A673 (cell line): Measurements from ENCODE around the gene KRT35. TPM values are rescaled to one million over a fixed set of nuclear protein-coding genes. Genes with fewer than 3 reads are reported as not detected.

Experiments used
- BruUV-seq: library from RNA; stranded (reverse); fragments of 400-500 nt; replicated peaks from 2 replicates; lab custom pipeline; 2021; lab: Mats Ljungman, UMichigan
- CTCF ChIA-PET: fragments of 300-600 bp; sonication (Branson Sonifier 250); formaldehyde crosslinking; loops from one replicate; lab custom pipeline; 2022; ENCODE audit warnings: antibody characterized with exemption; lab: Charles Lee
- POLR2A ChIA-PET: fragments of 300-600 bp; sonication (Branson Sonifier 250); formaldehyde crosslinking; loops from one replicate; lab custom pipeline; 2022; ENCODE audit warnings: antibody characterized with exemption; ENCODE audit not compliant: low non-redundant PET; lab: Charles Lee
- DNase-seq: peaks from one replicate; pipeline ENCODE4 v3.0.0-alpha.2; 2015; ENCODE audit warnings: low spot score
- H3K27ac ChIP-seq: fragments of 200-600 bp; sonication (generic); 2 replicates; pipeline ENCODE4 v1.5.1; 2016; ENCODE audit warnings: mixed run types, low read depth, mild to moderate bottlenecking, mixed read lengths, antibody characterized with exemption, low read length; ENCODE audit not compliant: poor library complexity, severe bottlenecking
- H3K27me3 ChIP-seq: fragments of 200-600 bp; sonication (generic); replicated peaks from 2 replicates; pipeline ENCODE4 v1.6.1; 2017; ENCODE audit warnings: mixed run types, low read depth, mild to moderate bottlenecking, mixed read lengths, antibody characterized with exemption, low read length; ENCODE audit not compliant: insufficient read depth, poor library complexity
- H3K36me3 ChIP-seq: fragments of 200-600 bp; sonication (generic); 2 replicates; pipeline ENCODE4 v1.6.1; 2016; ENCODE audit warnings: mixed run types, mild to moderate bottlenecking, mixed read lengths, antibody characterized with exemption, low read length; ENCODE audit not compliant: insufficient read depth, poor library complexity, severe bottlenecking
- H3K4me1 ChIP-seq: fragments of 200-600 bp; sonication (generic); 2 replicates; pipeline ENCODE4 v1.6.1; 2017; ENCODE audit warnings: mixed run types, mild to moderate bottlenecking, mixed read lengths, antibody characterized with exemption, low read length; ENCODE audit not compliant: insufficient read depth, poor library complexity, severe bottlenecking
- H3K4me3 ChIP-seq: fragments of 200-600 bp; sonication (generic); 2 replicates; pipeline ENCODE4 v1.5.1; 2016; ENCODE audit warnings: low read depth, mixed run types, mild to moderate bottlenecking, mixed read lengths, low read length; ENCODE audit not compliant: poor library complexity, severe bottlenecking
- H3K9me3 ChIP-seq: fragments of 200-600 bp; sonication (generic); 2 replicates; pipeline ENCODE4 v1.6.1; 2016; ENCODE audit warnings: mixed run types, low read depth, mild to moderate bottlenecking, mixed read lengths, antibody characterized with exemption, low read length; ENCODE audit not compliant: poor library complexity, severe bottlenecking
- EZH2 ChIP-seq: fragments of 200-600 bp; sonication (generic); IDR thresholded peaks from 2 replicates; pipeline ENCODE4 v1.6.1; 2017; ENCODE audit warnings: borderline replicate concordance, low read depth, mild to moderate bottlenecking, mixed read lengths, antibody characterized with exemption, low read length; ENCODE audit not compliant: poor library complexity, severe bottlenecking
- intact Hi-C: fragments of 100-400 bp; cut with micrococcal nuclease; formaldehyde crosslinking; loops from one replicate; pipeline ENCODE4 v1.10.0; 2022; ENCODE audit not compliant: unreplicated experiment
- total RNA-seq: library from RNA; stranded (reverse); gene quantifications from 2 replicates; pipeline ENCODE4 v1.2.3, GENCODE V29; 2021
- TF ChIP-seq, protein P1 (sequence below): fragments of 300-800, 200-600 bp; sonication (generic); conservative IDR thresholded peaks from 2 replicates; pipeline ENCODE4 v1.5.1; 2017; ENCODE audit warnings: low read depth, mild to moderate bottlenecking, antibody characterized with exemption, low read length, moderate library complexity, mixed read lengths

The KRT35 gene
- total RNA-seq, 1 experiment from 2014 or later = not detected

DNA sequence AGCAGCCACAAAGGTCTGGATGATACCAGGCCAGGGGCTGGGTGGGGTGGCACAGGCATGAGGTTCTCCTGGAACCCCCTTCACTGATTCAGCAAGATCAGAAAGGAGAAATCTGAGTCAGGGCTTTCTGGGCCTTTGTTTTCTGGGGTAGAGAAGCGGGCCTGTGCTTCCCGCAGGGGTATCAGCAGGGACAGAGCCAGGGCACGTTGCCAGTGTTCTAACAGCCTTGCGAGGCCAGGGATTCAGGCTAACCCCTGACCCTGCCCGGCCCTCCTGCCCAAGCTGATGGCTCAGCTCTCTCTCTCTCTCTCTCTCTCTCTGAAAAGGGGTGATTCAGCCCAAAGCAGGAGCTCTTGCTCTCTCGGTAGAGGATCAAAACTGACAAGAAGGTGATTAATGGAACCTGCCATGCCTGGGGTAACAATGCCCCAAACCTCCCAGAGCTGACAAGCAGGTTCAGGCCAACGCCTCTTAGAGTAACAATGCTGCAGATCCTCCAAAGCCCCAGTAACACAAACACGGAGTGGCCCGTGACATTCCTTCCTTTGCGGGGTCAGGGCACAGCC is 26.4 kb upstream of the KRT35 start:
- no peak overlapping the region for H3K27ac ChIP-seq
- no TSS peak for BruUV-seq

DNA sequence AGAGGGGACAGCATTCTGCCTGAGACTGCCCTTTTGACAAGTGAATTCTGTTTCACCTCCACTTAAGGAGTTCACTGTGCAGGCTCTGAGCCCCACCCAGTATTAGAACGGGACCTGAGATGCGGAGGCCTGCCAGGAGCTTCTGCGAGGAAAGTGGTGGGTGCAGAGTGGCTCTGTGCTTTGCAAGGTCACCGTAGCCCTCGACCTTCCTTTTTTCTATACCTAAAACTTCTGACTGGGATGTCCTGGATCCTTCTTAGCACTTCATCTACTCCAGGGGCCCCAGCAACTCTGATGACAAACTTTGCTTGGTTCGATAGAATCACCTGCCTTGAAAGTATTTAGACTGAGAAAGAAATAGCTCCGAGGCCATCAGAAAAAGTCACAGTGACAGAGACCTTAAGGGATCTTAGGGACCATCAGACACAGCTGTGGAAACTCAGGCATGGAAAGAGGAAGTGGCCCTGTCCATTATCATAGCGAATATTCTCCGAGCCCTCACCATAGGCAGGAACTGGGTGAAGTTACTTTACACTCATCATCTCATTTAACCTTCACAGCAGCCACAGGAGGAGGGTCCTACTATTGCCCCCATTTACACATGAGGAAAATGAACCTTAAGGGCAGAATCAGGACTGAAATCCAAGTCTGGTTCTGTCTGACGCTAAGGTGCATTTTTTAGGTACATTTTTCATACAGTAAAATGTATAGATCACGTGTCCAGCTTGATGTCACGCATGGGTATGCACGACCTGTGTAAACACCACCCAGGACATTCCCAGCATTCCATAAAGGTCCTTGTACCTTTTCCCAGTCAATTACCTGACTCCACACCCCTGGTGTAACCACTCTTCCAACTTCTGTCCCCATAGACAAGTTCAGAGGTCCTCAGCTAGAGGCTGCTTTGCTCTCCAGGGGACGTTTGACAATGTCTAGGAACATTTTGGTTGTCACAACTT is 25.1 kb upstream of the KRT35 start:
- H3K36me3 ChIP-seq = no peaks in the 10 kb centered on the region
- no peaks in the 10 kb centered on the region for H3K4me1 ChIP-seq
- intact Hi-C loops = no loop called here
- no peaks in the 10 kb centered on the region for H3K27me3 ChIP-seq
- no peak for TF ChIP-seq EZH2
- TF ChIP-seq, protein P1, sequence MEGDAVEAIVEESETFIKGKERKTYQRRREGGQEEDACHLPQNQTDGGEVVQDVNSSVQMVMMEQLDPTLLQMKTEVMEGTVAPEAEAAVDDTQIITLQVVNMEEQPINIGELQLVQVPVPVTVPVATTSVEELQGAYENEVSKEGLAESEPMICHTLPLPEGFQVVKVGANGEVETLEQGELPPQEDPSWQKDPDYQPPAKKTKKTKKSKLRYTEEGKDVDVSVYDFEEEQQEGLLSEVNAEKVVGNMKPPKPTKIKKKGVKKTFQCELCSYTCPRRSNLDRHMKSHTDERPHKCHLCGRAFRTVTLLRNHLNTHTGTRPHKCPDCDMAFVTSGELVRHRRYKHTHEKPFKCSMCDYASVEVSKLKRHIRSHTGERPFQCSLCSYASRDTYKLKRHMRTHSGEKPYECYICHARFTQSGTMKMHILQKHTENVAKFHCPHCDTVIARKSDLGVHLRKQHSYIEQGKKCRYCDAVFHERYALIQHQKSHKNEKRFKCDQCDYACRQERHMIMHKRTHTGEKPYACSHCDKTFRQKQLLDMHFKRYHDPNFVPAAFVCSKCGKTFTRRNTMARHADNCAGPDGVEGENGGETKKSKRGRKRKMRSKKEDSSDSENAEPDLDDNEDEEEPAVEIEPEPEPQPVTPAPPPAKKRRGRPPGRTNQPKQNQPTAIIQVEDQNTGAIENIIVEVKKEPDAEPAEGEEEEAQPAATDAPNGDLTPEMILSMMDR = no peak
- CTCF ChIA-PET = no interaction called here
- no peak for DNase-seq
- no peaks in the 10 kb centered on the region for H3K9me3 ChIP-seq
- no peak overlapping the region for H3K27ac ChIP-seq
- POLR2A ChIA-PET = no interaction called here
- no peak overlapping the region for H3K4me3 ChIP-seq
- no TSS peak for BruUV-seq

More for the DNA sequence above, 26.4 kb upstream of the KRT35 start:
- Histone ChIP-seq H3K36me3 (no peaks in the 10 kb centered on the region), H3K4me3 (no peak overlapping the region), H3K27me3 (no peaks in the 10 kb centered on the region), H3K9me3 (no peaks in the 10 kb centered on the region), H3K4me1 (no peaks in the 10 kb centered on the region)
- POLR2A ChIA-PET = no interaction called here
- DNase-seq = no peak
- intact Hi-C loops = no loop called here
- TF ChIP-seq EZH2 = no peak
- TF ChIP-seq, protein P1 = no peak
- CTCF ChIA-PET = no interaction called here

DNA sequence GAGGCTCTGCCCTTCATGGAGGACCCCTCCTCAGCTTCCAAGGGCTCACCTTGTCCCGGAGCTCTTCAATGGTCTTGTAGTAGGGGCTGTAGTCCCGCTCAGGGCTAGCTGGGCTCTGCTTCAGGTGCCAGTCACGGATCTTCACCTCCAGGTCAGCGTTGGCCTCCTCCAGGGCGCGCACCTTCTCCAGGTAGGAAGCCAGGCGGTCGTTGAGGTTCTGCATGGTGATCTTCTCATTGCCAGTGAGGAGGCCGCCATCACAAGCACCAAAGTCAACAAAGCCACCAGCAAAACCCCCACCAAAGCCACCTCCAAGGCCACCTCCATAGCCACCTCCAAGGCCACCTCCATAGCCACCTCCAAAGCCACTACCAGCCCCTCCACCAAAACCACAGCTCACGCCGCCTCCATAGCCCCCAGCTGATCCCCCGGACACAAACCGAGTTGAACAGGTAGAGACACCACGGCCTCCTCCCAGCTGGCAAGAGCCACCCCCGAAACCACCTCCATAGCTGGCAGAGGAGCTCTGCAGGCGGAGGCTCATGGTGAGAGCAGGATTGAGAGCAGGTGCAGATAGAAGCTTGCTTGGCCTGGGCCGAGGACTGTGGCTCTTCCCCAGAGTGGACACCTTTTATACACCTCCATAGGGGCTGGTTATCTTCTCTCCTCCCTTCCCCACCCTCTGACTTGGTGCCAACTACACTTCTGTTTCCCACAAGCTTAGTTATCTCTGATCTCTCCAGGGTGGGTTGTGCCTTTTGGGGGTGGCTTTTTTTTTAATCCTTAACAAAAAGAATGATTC is 24.3 kb upstream of the KRT35 start, which contains the start of gene KRT13:
Gene KRT13 (minus strand): TSS at position 606 of the 802 bp plus-strand sequence. CDS start 62 bp downstream, at position 544.
- TF ChIP-seq, protein P1 = no peak
- TF ChIP-seq EZH2 = no peak

More for the DNA sequence above, 24.3 kb upstream of the KRT35 start, which contains the start of gene KRT13:
- H3K36me3 ChIP-seq = no peaks in the 10 kb centered on the region
- H3K4me1 ChIP-seq = no peaks in the 10 kb centered on the region
- CTCF ChIA-PET = no interaction called here
- no peaks in the 10 kb centered on the region for H3K9me3 ChIP-seq
- no peak for DNase-seq
- H3K27me3 ChIP-seq = no peaks in the 10 kb centered on the region
- H3K4me3 ChIP-seq = no peak within 1 kb of the TSS
- intact Hi-C loops = no loop called here
- H3K27ac ChIP-seq = no peak within 1 kb of the TSS
- BruUV-seq = no TSS peak
- POLR2A ChIA-PET = no interaction called here
